ENCODE measurements around the gene AP4M1.

- TF ChIP-seq POLR2A (IDR thresholded peaks at IDR 0.05) = no peak
- no peak for TF ChIP-seq CTCF (IDR thresholded peaks at IDR 0.05)
Measured at GRCh38 chr7:100120733-100121036, 19.2 kb downstream of the AP4M1 start.
